Measurements from ENCODE around the gene LEP. TPM values are rescaled to one million over a fixed set of nuclear protein-coding genes. Genes with fewer than 3 reads are reported as not detected.

The LEP gene
- polyA plus RNA-seq, 3 donors, result 0.12 to 0.13 TPM; not detected in 1

GRCh38 chr7:128303133-128303532 lies 62.1 kb downstream of the LEP start:
- Histone ChIP-seq H3K36me3 (replicated peaks in 1 of 2; ENCODE audit: control insufficient read depth in 1 of 2, insufficient read depth in 2 of 2, low read length in 2 of 2) (peaks cover 20 to 37% of the 10 kb centered on the region in 2 donors), H3K4me2 (replicated peaks; ENCODE audit: extremely low read depth, low read length, poor library complexity, severe bottlenecking) (no peak overlapping the region), H4K20me1 (ENCODE audit: insufficient read depth, low read length) (no peaks in the 10 kb centered on the region), H2AFZ (ENCODE audit: insufficient read depth, low read depth, low read length, poor library complexity, severe bottlenecking) (no peak overlapping the region), H3K27ac (ENCODE audit: low read depth in 1 of 2, low read length in 2 of 2) (no peak overlapping the region), H3K4me3 (replicated peaks in 1 of 3; ENCODE audit: low read depth in 2 of 3, low read length in 3 of 3) (no peak overlapping the region), H3K79me2 (ENCODE audit: insufficient read depth, low read length) (no peaks in the 10 kb centered on the region), H3K9ac (ENCODE audit: insufficient read depth, low read length, poor library complexity, severe bottlenecking) (no peak overlapping the region), H3K27me3 (ENCODE audit: control insufficient read depth in 2 of 2, insufficient read depth in 2 of 2, low read length in 2 of 2) (no peaks in the 10 kb centered on the region), H3K4me1 (ENCODE audit: control insufficient read depth in 1 of 2, insufficient read depth in 2 of 2, low read length in 2 of 2) (peaks cover 0 to 5% of the 10 kb centered on the region in 2 donors), H3K9me3 (replicated peaks in 1 of 2; ENCODE audit: control insufficient read depth in 1 of 2, insufficient read depth in 1 of 2, low read length in 2 of 2) (no peaks in the 10 kb centered on the region)
- Mint-ChIP-seq H3K27ac (no peak overlapping the region), H3K9me3 (peaks cover 0 to 3% (median 0%) of the 10 kb centered on the region in 7 donors), H3K4me1 (peaks cover 8% of the 10 kb centered on the region), H3K4me3 (no peak overlapping the region), H3K27me3 (ENCODE audit: low read depth in 3 of 3) (peaks cover 0 to 1% (median 0%) of the 10 kb centered on the region in 3 donors), H3K36me3 (peaks cover 44 to 50% of the 10 kb centered on the region in 2 donors)
- intact Hi-C loops (cut with micrococcal nuclease), result no loop called here
- 100% methylated on average over 2 of the region's 2 CpGs for WGBS (ENCODE audit: insufficient coverage)
- no peak for TF ChIP-seq CTCF (IDR thresholded peaks at IDR 0.05)
- no peak for DNase-seq

DNA sequence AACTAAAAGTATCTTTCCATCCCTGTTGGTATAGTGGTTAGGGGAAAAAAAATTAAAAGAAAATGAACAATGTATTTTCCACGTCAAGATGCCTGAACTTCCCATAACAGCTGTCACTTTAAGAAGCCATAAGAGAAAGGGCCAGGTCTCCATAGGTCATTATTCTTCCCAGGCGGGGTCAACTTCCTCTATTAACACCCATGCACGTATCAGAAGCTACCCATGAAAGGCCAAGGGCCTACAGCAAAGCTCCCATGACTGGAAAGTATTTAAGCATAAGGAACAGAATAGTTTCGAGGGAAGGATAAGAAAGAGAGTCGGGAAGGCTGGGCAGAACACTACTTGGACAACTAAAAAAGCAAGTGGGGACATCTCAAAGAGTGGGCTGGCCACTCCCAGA lies 62.6 kb downstream of the LEP start:
- WGBS (ENCODE audit: insufficient coverage), result 100% methylated on average over 2 of the region's 5 CpGs
- H3K9me3 Mint-ChIP-seq, result no peaks in the 10 kb centered on the region
- Histone ChIP-seq H3K36me3 (replicated peaks in 1 of 2; ENCODE audit: control insufficient read depth in 1 of 2, insufficient read depth in 2 of 2, low read length in 2 of 2) (peaks cover 20 to 42% of the 10 kb centered on the region in 2 donors), H3K79me2 (ENCODE audit: insufficient read depth, low read length) (no peaks in the 10 kb centered on the region), H4K20me1 (ENCODE audit: insufficient read depth, low read length) (no peaks in the 10 kb centered on the region), H2AFZ (ENCODE audit: insufficient read depth, low read depth, low read length, poor library complexity, severe bottlenecking) (no peak overlapping the region), H3K4me3 (replicated peaks in 1 of 3; ENCODE audit: low read depth in 2 of 3, low read length in 3 of 3) (no peak overlapping the region), H3K9ac (ENCODE audit: insufficient read depth, low read length, poor library complexity, severe bottlenecking) (no peak overlapping the region), H3K27ac (ENCODE audit: low read depth in 1 of 2, low read length in 2 of 2) (no peak overlapping the region), H3K27me3 (ENCODE audit: control insufficient read depth in 2 of 2, insufficient read depth in 2 of 2, low read length in 2 of 2) (no peaks in the 10 kb centered on the region), H3K9me3 (replicated peaks in 1 of 2; ENCODE audit: control insufficient read depth in 1 of 2, insufficient read depth in 1 of 2, low read length in 2 of 2) (no peaks in the 10 kb centered on the region), H3K4me1 (ENCODE audit: control insufficient read depth in 1 of 2, insufficient read depth in 2 of 2, low read length in 2 of 2) (peaks cover 0 to 1% of the 10 kb centered on the region in 2 donors), H3K4me2 (replicated peaks; ENCODE audit: extremely low read depth, low read length, poor library complexity, severe bottlenecking) (no peak overlapping the region)
- peaks cover 6% of the 10 kb centered on the region for H3K4me1 Mint-ChIP-seq
- peak overlapping the region in 1 of 7 donors; percentile 42 for H3K27ac Mint-ChIP-seq
- DNase-seq, result peak in 1 of 3 donors; percentile 9
- no peaks in the 10 kb centered on the region for H3K27me3 Mint-ChIP-seq (ENCODE audit: low read depth in 3 of 3)
- intact Hi-C loops (cut with micrococcal nuclease), result no loop called here
- TF ChIP-seq CTCF (IDR thresholded peaks at IDR 0.05), result no peak
- no peak overlapping the region for H3K4me3 Mint-ChIP-seq
- H3K36me3 Mint-ChIP-seq, result peaks cover 48 to 55% of the 10 kb centered on the region in 2 donors
